ENCODE measurements around the gene TF. TPM values are rescaled to one million over a fixed set of nuclear protein-coding genes. Genes with fewer than 3 reads are reported as not detected.

TF gene
- total RNA-seq, 1 experiment from 2014 or later: 1.7 TPM

GRCh38 chr3:133747373-133747772, 1.2 kb downstream of the TF start:
- DNase-seq (ENCODE audit: low spot score): no peak

DNA sequence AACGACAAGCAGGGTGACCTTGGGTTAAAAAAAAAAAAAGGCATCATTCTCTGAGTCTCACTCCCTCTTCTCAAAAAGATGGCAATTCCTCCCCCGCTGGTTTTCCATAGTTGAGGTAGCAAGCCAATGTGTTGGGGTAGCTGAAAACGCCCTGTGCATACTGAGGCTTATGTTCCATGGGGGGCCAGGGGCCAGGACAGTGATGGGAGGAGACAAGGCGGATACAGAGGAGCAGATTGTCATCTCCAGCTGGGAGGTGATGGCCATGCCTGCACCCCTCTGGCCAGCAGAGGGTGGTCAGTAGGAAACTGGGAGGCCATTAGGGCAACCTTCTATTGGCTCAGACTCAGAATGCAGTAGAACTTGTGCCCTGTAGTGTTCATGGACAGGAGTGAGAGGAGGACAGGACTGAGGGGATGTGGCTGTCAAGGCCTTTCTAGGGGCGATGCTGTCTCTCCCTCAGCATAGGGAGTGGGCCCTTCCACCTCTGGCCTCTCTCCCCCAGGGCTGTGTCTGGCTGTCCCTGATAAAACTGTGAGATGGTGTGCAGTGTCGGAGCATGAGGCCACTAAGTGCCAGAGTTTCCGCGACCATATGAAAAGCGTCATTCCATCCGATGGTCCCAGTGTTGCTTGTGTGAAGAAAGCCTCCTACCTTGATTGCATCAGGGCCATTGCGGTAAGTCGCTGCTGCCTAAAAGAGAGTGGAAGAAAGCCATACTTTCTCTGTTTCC, 1.9 kb downstream of the TF start:
- no peak for DNase-seq (ENCODE audit: low spot score)

GRCh38 chr3:133749427-133750258, 3.5 kb downstream of the TF start:
- DNase-seq (ENCODE audit: low spot score): no peak

- DNase-seq (ENCODE audit: low spot score): no peak
Observed at GRCh38 chr3:133750259-133750656, 4.1 kb downstream of the TF start.

DNA sequence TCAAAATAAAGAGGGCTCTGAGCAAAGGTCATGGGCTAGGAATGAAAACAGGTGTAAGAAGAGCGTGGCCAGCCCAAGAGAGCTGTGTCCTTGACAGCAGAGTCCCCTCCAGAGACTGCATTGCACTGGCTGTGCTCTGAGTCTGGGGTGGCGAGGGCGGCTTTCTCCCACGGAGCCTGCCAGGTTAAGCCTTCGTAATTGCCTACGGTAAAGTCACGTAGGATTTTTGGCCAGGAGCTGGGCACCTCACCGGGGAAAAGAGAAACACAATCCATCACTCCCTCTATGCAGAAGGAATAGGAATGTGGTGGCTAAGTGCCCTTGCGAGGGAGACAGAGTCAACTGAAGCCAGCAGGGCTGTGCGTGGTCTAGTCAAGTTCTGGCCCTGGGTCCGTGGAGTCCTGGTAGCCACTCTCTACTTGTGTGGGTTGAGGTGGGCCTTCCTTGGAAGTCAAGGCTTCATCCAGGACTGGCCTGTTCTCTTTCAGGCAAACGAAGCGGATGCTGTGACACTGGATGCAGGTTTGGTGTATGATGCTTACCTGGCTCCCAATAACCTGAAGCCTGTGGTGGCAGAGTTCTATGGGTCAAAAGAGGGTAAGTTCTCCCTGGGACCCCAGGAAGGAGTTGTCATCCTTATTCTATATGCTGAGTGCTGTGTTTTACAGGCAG, 7.0 kb downstream of the TF start:
- no peak for DNase-seq (ENCODE audit: low spot score)

DNA sequence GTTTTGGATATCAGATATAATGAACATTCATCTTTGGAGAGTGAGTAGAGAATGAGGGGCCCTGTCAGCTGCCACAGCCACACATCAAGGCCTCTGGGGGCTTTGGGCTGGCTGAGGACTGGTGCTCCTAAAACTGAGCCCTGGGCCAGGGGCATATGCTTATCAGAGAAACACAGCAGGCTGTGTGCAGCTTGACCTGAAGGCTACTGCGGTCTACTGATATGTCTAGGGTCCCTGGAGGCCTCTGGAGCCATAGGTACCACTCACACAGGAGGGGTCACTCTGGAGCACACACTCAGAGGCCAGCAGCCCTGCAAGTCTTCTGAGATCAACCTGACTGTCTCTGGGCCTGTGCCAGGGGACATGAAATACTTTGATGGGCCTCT, 7.6 kb downstream of the TF start:
- no peak for DNase-seq (ENCODE audit: low spot score)

GRCh38 chr3:133754455-133754854, 8.3 kb downstream of the TF start:
- DNase-seq (ENCODE audit: low spot score): no peak

DNA sequence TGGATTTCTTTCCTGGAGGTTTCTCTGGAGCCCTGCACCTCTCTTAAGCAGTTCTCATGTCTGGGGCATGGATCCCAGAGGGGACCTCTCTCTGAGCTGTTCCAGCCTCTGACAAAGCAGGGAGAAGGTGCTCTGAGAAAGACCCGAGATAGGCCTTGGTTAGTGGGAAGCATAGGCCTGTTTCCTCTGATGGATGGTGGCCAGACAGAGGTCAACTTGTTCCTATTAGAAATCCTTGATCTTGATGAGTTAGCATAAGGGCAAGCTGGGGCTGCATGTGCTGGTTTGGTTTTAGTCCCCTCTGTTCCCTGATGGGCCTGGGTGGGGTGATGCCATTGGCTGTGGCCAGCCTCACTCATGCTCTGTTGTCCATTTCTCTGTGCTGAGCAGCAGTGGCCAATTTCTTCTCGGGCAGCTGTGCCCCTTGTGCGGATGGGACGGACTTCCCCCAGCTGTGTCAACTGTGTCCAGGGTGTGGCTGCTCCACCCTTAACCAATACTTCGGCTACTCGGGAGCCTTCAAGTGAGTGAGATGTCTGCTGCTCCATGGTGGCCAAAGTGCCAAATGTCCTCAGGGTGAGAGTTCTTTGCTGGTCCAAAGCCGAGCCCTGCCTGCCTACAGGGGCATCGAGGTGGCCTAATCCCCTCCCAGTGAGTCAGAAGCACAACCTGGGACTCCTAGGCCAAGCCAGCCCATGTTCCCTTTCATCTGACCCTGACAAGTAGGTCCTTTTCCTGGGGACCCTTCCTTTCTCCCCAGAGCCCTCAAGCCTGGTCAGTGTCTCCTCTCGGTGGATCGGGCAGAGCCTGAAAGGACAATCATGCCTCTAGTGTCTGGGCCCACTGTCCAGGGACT, 9.0 kb downstream of the TF start:
- DNase-seq (ENCODE audit: low spot score): no peak

DNA sequence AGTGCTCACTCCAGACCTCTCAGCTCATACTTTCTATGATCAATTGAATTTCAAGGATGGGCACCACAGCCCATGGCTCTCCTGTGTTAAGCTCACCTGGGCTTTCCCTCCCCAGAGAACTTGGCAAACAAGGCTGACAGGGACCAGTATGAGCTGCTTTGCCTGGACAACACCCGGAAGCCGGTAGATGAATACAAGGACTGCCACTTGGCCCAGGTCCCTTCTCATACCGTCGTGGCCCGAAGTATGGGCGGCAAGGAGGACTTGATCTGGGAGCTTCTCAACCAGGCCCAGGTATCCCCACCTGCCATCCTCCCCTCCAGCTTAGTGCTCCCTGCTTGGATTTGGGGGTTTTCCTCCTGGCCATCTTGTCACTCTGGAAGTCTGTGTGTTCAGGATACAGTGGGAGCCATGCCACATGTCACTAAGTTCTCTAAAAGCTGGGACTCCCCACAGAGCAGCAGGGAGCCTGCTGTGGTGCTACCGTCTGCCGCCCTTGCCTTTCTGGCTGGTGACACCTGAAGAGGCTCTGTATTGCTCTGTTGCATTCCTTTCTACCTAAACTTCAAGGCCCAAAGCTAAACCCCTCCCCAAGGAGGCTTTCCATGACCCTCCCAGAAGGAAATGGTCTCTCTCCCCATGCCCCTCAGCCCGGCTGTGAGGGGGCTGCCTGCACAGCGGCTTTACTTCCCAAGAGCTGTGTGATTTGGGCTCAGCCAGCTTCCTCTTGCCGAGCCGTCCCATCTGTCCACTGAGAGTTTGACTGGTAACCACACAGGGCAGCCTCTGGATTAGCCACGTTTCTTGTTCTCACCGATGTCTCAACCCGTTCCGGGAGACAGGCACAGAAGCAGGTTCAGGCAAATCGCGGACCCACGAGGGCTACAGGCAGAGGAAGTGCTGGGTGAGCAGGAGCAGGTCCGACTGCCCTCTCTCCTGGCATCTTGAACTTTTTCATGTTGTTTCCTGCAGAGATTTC, 10.8 kb downstream of the TF start:
- no peak for DNase-seq (ENCODE audit: low spot score)

DNA sequence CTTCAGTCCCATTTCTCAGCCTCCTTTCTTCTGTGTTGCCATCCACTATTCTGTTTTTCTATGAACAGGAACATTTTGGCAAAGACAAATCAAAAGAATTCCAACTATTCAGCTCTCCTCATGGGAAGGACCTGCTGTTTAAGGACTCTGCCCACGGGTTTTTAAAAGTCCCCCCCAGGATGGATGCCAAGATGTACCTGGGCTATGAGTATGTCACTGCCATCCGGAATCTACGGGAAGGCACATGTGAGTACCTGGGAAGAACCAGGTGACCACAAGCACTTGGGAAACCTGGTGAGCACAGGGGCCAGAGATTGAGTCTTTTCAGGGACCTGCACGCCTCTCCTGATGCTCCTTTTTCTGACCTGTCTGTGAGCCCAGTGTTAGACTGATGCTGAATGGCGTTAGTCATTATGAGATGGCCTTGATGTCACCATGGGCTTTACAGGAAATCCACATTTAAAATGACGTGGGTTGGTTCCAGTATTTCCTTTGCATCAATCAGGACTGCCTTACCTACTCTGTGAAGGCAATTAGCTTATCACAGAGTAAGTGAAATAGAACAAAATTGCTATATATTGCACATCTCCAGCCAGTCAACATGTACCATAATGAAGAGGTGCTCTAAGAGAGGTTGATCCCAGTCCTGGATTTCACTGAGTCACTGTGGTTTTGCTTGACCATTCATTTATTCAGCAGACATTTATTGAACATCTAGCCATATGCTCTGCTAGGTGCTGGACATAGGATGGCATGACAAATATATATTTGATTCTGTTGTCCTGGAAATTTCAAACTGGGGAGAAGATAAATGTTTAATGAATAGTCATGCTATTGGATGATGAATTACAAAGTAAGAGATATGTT, 11.7 kb downstream of the TF start:
- DNase-seq (ENCODE audit: low spot score): no peak

- DNase-seq (ENCODE audit: low spot score): no peak
Observed at GRCh38 chr3:133758568-133758928, 12.4 kb downstream of the TF start.

DNA sequence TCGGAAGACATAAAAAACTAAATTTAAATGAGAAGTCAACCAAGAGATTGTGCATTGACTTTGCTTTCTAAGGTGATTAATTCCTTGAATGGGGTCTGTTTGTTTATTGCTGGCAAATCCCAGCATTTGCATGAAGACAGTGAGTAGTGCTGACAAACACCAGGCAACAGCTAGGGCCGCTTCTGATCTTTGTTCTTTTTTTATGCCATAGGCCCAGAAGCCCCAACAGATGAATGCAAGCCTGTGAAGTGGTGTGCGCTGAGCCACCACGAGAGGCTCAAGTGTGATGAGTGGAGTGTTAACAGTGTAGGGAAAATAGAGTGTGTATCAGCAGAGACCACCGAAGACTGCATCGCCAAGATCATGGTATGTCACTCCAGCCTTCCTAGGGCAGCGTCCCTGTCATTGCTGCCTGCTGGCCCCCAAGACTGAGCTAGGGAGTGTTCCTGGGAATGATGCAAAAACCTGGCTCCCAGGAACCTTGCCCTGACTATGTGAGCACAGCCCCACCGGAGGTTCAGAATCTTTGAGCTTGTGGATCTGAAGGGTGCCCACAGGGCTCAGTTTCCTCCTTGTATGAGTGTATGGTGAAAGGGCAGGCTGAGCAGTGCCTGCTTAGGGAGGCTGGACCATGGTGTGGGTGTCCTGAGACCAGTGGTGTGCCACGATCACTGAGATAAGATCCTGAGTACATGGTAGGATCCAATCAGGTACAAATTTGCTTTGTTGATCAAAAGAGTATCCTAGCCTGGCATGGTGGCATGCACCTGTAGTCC, 13.0 kb downstream of the TF start:
- DNase-seq (ENCODE audit: low spot score): no peak

DNA sequence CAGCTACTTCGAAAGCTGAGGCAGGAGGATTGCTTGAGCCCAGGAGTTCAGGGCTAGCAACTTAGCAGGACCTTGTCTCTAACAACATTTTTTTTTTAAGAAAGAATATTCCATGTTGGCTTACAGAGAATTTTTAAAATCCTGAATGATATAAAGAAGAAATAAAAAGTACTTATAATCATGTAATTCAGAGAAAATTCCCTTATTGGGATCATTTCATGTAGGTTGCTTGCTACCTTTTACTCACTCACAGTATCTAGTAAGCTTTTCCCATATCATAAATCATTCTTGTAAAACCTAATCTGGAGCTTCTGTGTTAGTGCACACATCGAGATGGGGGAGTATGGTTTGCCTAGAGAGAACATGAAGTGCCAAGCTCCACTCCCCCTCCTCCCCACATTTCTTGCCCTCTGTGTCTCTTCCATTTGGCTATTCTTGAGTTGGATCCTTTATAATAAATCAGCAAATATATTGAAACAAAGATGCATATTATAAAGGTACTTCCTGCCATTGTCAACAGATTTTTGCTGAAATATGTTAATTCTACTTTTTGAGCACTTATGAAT, 13.6 kb downstream of the TF start:
- no peak for DNase-seq (ENCODE audit: low spot score)

DNA sequence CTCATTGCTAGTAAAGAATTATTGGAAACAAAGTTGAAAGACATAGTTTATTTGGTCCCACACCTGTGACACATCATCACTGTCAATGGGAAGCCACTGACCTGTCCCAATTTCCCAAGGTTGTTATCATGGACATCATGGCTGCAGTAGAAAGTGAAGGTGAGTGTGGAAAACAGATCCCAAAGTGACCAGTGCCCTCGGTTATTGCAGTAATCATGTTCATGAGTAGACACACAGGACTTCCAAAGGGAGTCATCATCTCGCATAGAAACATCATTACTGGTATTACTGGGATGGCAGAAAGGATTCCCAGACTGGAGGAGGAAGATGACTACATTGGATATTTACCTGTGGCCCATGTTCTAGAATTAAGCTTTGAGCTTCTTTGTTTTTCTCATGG, 14.7 kb downstream of the TF start:
- no peak for DNase-seq (ENCODE audit: low spot score)

DNA sequence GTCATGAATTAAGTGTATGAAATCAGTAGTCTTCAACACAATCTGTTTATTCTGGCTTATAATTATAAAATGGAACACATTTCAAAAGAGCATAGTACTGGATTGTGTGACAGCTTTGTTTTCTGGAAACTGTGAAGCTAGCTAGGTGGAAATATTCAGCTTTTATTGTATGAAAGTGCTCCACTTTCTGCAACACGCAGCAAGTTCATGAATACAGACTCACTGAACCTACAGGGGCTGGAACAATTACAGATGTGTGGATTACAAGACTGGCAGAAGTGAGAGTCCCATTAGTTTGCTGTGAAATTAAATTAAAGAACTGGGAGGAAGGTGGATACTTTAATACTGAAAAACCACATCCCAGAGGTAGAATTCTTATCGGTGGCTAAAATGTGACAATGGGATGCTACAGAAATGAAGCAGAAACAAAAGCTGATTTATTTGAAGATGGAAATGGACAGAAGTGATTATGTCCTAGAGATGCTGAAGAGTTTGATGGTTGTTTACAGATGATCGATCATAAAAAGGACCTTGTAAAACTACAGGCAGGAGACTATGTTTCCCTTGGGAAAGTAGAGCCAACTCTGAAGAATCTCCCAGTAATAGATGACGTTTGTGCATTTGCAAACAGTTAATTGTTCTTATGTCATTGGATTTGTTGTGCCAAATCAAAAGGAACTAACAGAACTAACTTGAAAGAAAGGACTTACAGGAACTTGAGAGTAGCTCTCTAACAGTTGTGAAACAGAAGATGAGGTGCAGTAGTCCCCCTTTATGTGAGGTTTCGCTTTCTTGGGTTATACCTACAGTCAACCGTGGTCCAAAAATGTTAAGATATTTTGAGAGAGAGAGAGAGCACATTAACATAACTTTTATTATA, 15.7 kb downstream of the TF start:
- no peak for DNase-seq (ENCODE audit: low spot score)

- no peak for DNase-seq (ENCODE audit: low spot score)
Observed at GRCh38 chr3:133762539-133762938, 16.3 kb downstream of the TF start.
